Measurements from ENCODE around the gene GPR87. TPM values are rescaled to one million over a fixed set of nuclear protein-coding genes. Genes with fewer than 3 reads are reported as not detected.

The GPR87 gene
- not detected for total RNA-seq
- long read RNA-seq = 0 reads

GRCh38 chr3:151316267-151316991, at the start of gene GPR87:
TSS of gene GPR87 (minus strand) at chr3:151316820. CDS start at chr3:151300100, 16,720 bp downstream.
- DNase-seq (ENCODE audit: low spot score) = no peak
- intact Hi-C loops (cut with DNase I) = no loop called here

- intact Hi-C loops (cut with DNase I) = no loop called here
- DNase-seq (ENCODE audit: low spot score) = no peak
Measured at GRCh38 chr3:151362751-151363174, 46.1 kb upstream of the GPR87 start.

GRCh38 chr3:151357463-151357850, 40.8 kb upstream of the GPR87 start:
- no peak for DNase-seq (ENCODE audit: low spot score)
- intact Hi-C loops (cut with DNase I) = no loop called here

GRCh38 chr3:151356794-151357462, 40.3 kb upstream of the GPR87 start:
- intact Hi-C loops (cut with DNase I) = no loop called here
- no peak for DNase-seq (ENCODE audit: low spot score)

GRCh38 chr3:151351648-151352047, 35.0 kb upstream of the GPR87 start:
- intact Hi-C loops (cut with DNase I) = no loop called here
- no peak for DNase-seq (ENCODE audit: low spot score)

- intact Hi-C loops (cut with DNase I) = no loop called here
- no peak for DNase-seq (ENCODE audit: low spot score)
Measured at GRCh38 chr3:151351219-151351618, 34.6 kb upstream of the GPR87 start.

- no peak for DNase-seq (ENCODE audit: low spot score)
- intact Hi-C loops (cut with DNase I) = no loop called here
Measured at GRCh38 chr3:151350656-151351055, 34.0 kb upstream of the GPR87 start.

GRCh38 chr3:151347432-151347831, 30.8 kb upstream of the GPR87 start:
- intact Hi-C loops (cut with DNase I) = no loop called here
- DNase-seq (ENCODE audit: low spot score) = peak; percentile 78

- DNase-seq (ENCODE audit: low spot score) = no peak
- intact Hi-C loops (cut with DNase I) = no loop called here
Measured at GRCh38 chr3:151346292-151346691, 29.7 kb upstream of the GPR87 start.

GRCh38 chr3:151345859-151346258, 29.2 kb upstream of the GPR87 start:
- intact Hi-C loops (cut with DNase I) = no loop called here
- no peak for DNase-seq (ENCODE audit: low spot score)

GRCh38 chr3:151331696-151332095, 15.1 kb upstream of the GPR87 start:
- intact Hi-C loops (cut with DNase I) = no loop called here
- DNase-seq (ENCODE audit: low spot score) = no peak

GRCh38 chr3:151330899-151331298, 14.3 kb upstream of the GPR87 start:
- no peak for DNase-seq (ENCODE audit: low spot score)
- intact Hi-C loops (cut with DNase I) = no loop called here

GRCh38 chr3:151330379-151330778, 13.8 kb upstream of the GPR87 start:
- intact Hi-C loops (cut with DNase I) = no loop called here
- no peak for DNase-seq (ENCODE audit: low spot score)

GRCh38 chr3:151329363-151329762, 12.7 kb upstream of the GPR87 start, which contains the start of gene P2RY13:
TSS of gene P2RY13 (minus strand) at chr3:151329549. CDS start at chr3:151329528, 21 bp downstream.
- intact Hi-C loops (cut with DNase I) = no loop called here
- DNase-seq (ENCODE audit: low spot score) = no peak

GRCh38 chr3:151328298-151328995, 11.8 kb upstream of the GPR87 start:
- intact Hi-C loops (cut with DNase I) = no loop called here
- no peak for DNase-seq (ENCODE audit: low spot score)

- no peak for DNase-seq (ENCODE audit: low spot score)
- intact Hi-C loops (cut with DNase I) = no loop called here
Measured at GRCh38 chr3:151327571-151328198, 11.1 kb upstream of the GPR87 start.

- intact Hi-C loops (cut with DNase I) = no loop called here
- DNase-seq (ENCODE audit: low spot score) = no peak
Measured at GRCh38 chr3:151322511-151322910, 5.9 kb upstream of the GPR87 start.

- no peak for DNase-seq (ENCODE audit: low spot score)
- intact Hi-C loops (cut with DNase I) = no loop called here
Measured at GRCh38 chr3:151321526-151321925, 4.9 kb upstream of the GPR87 start.

GRCh38 chr3:151320131-151320530, 3.5 kb upstream of the GPR87 start:
- intact Hi-C loops (cut with DNase I) = no loop called here
- DNase-seq (ENCODE audit: low spot score) = no peak

GRCh38 chr3:151319628-151320027, 3.0 kb upstream of the GPR87 start:
- DNase-seq (ENCODE audit: low spot score) = no peak
- intact Hi-C loops (cut with DNase I) = no loop called here

Data from cardiac septum (tissue), 1 donor.